NCI-H1694 treated with DMSO at 0.1 percent for 48 hours (cell line): ENCODE measurements around the gene FEM1C.

Experiments used
- DNase-seq: peaks from one replicate; lab custom pipeline; 2025; lab: John Stamatoyannopoulos, UW

The FEM1C gene

GRCh38 chr5:115477581-115477980, 67.0 kb downstream of the FEM1C start:
- no peak for DNase-seq

GRCh38 chr5:115475788-115476187, 68.8 kb downstream of the FEM1C start:
- no peak for DNase-seq

GRCh38 chr5:115472271-115473025, 72.1 kb downstream of the FEM1C start:
- DNase-seq = no peak

GRCh38 chr5:115471345-115472063, 73.1 kb downstream of the FEM1C start:
- no peak for DNase-seq

GRCh38 chr5:115470921-115471320, 73.7 kb downstream of the FEM1C start:
- no peak for DNase-seq
